Left lung (tissue), 10 donors: Measurements from ENCODE around the gene ZFC3H1. TPM values are rescaled to one million over a fixed set of nuclear protein-coding genes. Genes with fewer than 3 reads are reported as not detected.

Experiments
- ATAC-seq: fragments of 200-7000 bp; cut with Tn5 transposase; one replicate; pipeline ENCODE4 v1.9.1; 2020; ENCODE audit warnings: moderate library complexity
- DNase-seq, 4 donors: peaks; one replicate each; pipeline ENCODE4 v3.0.0-alpha.2; 2013 to 2020
- H3K27ac ChIP-seq, 2 donors: fragments of 200-600 bp; sonication (generic) in 1 of 2; one replicate each; pipeline versions ENCODE4 v1.5.0 to v1.8.0; 2020 to 2021
- H3K27me3 ChIP-seq, 2 donors: fragments of 200-600 bp; sonication (generic) in 1 of 2; one replicate each; pipeline versions ENCODE4 v1.5.0 to v1.8.0; 2020 to 2021
- H3K36me3 ChIP-seq, 2 donors: fragments of 200-600 bp; sonication (generic) in 1 of 2; one replicate each; pipeline versions ENCODE4 v1.5.0 to v1.8.0; 2020 to 2021
- H3K4me1 ChIP-seq, 2 donors: fragments of 200-600 bp; one replicate each; pipeline ENCODE4 v1.8.0; 2021
- H3K4me3 ChIP-seq, 2 donors: fragments of 200-600 bp; sonication (generic) in 1 of 2; one replicate each; pipeline versions ENCODE4 v1.5.0 to v1.8.0; 2020 to 2021; ENCODE audit warnings: mild to moderate bottlenecking in 1 of 2
- H3K9me3 ChIP-seq, 2 donors: fragments of 200-600 bp; sonication (generic) in 1 of 2; one replicate each; pipeline versions ENCODE4 v1.5.0 to v1.8.0; 2020 to 2021
- CTCF ChIP-seq, 2 donors: fragments of 200-600 bp; sonication (generic) in 1 of 2; IDR thresholded peaks; one replicate each; pipeline versions ENCODE4 v1.5.0 to v1.8.0; 2021; ENCODE audit warnings: antibody characterized with exemption in 2 of 2
- intact Hi-C, 2 donors: fragments of 100-400 bp; cut with DNase I; formaldehyde crosslinking; loops; one replicate each; pipeline versions ENCODE4 v1.11.2 to v1.14.2; 2022
- polyA plus RNA-seq, 6 donors: library from polyadenylated mRNA; unstranded; fragments of 120-200 nt; gene quantifications; one replicate each; pipeline ENCODE4 v1.2.1, GENCODE V29; 2013; ENCODE audit not compliant: insufficient read length in 6 of 6
- total RNA-seq, 2 donors: library from RNA; stranded (reverse); fragmentation: NEBNext Ultra II Directional; extraction: Animal tissue kit (Norgen Biotek cat#: 25700); gene quantifications; one replicate each; pipeline ENCODE4 v1.2.1, GENCODE V29; 2021
- donor health status: DM: no; HTN: yes; CAD: no.
- donor health status: DM: no; HTN: no; CAD: no.

The ZFC3H1 gene
- total and polyA plus RNA-seq, 8 donors: 40.7 to 95.6 (median 71.0) TPM

GRCh38 chr12:71655495-71655894, 8.2 kb downstream of the ZFC3H1 start:
- no peak for ATAC-seq
- no peak for TF ChIP-seq CTCF (IDR thresholded peaks at IDR 0.05)
- no peak overlapping the region for H3K27ac ChIP-seq
- no peak overlapping the region for H3K4me3 ChIP-seq
- no peaks in the 10 kb centered on the region for H3K27me3 ChIP-seq
- no peaks in the 10 kb centered on the region for H3K9me3 ChIP-seq
- peaks cover 10 to 68% of the 10 kb centered on the region in 2 donors for H3K4me1 ChIP-seq
- DNase-seq: no peak
- peaks cover 0 to 72% of the 10 kb centered on the region in 2 donors for H3K36me3 ChIP-seq
- intact Hi-C loops: no loop called here

- Histone ChIP-seq H3K27ac (no peak overlapping the region), H3K9me3 (no peaks in the 10 kb centered on the region), H3K27me3 (no peaks in the 10 kb centered on the region), H3K4me3 (no peak overlapping the region), H3K4me1 (peaks cover 10 to 63% of the 10 kb centered on the region in 2 donors), H3K36me3 (peaks cover 0 to 71% of the 10 kb centered on the region in 2 donors)
- no peak for ATAC-seq
- no peak for DNase-seq
- intact Hi-C loops: no loop called here
- no peak for TF ChIP-seq CTCF (IDR thresholded peaks at IDR 0.05)
Measured at GRCh38 chr12:71654200-71654599, 9.4 kb downstream of the ZFC3H1 start.

- TF ChIP-seq CTCF (IDR thresholded peaks at IDR 0.05): no peak
- H3K4me1 ChIP-seq: peaks cover 10 to 73% of the 10 kb centered on the region in 2 donors
- no peak overlapping the region for H3K4me3 ChIP-seq
- intact Hi-C loops: no loop called here
- ATAC-seq: no peak
- no peak for DNase-seq
- H3K27ac ChIP-seq: no peak overlapping the region
- no peaks in the 10 kb centered on the region for H3K27me3 ChIP-seq
- H3K9me3 ChIP-seq: no peaks in the 10 kb centered on the region
- peaks cover 0 to 62% of the 10 kb centered on the region in 2 donors for H3K36me3 ChIP-seq
Measured at GRCh38 chr12:71653137-71653536, 10.5 kb downstream of the ZFC3H1 start.

- DNase-seq (no peak), ATAC-seq (no peak)
- peaks cover 0 to 62% of the 10 kb centered on the region in 2 donors for H3K36me3 ChIP-seq
- H3K4me3 ChIP-seq: no peak overlapping the region
- no peak overlapping the region for H3K27ac ChIP-seq
- intact Hi-C loops: no loop called here
- H3K27me3 ChIP-seq: no peaks in the 10 kb centered on the region
- H3K4me1 ChIP-seq: peaks cover 10 to 77% of the 10 kb centered on the region in 2 donors
- no peak for TF ChIP-seq CTCF (IDR thresholded peaks at IDR 0.05)
- H3K9me3 ChIP-seq: no peaks in the 10 kb centered on the region
Measured at GRCh38 chr12:71652656-71653055, 11.0 kb downstream of the ZFC3H1 start.

- intact Hi-C loops: no loop called here
- no peaks in the 10 kb centered on the region for H3K9me3 ChIP-seq
- H3K27ac ChIP-seq: no peak overlapping the region
- H3K36me3 ChIP-seq: peaks cover 0 to 76% of the 10 kb centered on the region in 2 donors
- no peak for TF ChIP-seq CTCF (IDR thresholded peaks at IDR 0.05)
- H3K27me3 ChIP-seq: no peaks in the 10 kb centered on the region
- peaks cover 3 to 64% of the 10 kb centered on the region in 2 donors for H3K4me1 ChIP-seq
- DNase-seq (no peak), ATAC-seq (no peak)
- H3K4me3 ChIP-seq: no peak overlapping the region
Measured at GRCh38 chr12:71649401-71649800, 14.2 kb downstream of the ZFC3H1 start.
